MV-4-11 (cell line): ENCODE results near the gene KCNH3.
A peak's percentile ranks its signal among the peaks of the same experiment; 100 is the strongest.
"Not testable (repeated sequence)": the region's sequence is repeated elsewhere in the genome, so short reads cannot be mapped to it uniquely, and the experiment has no call there.

Source experiments
- DNase-seq: peaks from one replicate; lab custom pipeline; 2025; lab: John Stamatoyannopoulos, UW

Gene KCNH3

GRCh38 chr12:49538510-49539403, at the start of gene KCNH3:
TSS of gene KCNH3 (plus strand) at chr12:49539030. CDS start at chr12:49539417, 387 bp downstream.
- peak; percentile 50 for DNase-seq

GRCh38 chr12:49489154-49489553, 49.7 kb upstream of the KCNH3 start:
- DNase-seq: no peak

GRCh38 chr12:49489720-49490119, 49.1 kb upstream of the KCNH3 start:
- peak; percentile 16 for DNase-seq

- no peak for DNase-seq
These were observed 47.0 kb upstream of the KCNH3 start for GRCh38 chr12:49491823-49492222.

- DNase-seq: no peak
These were observed 44.9 kb upstream of the KCNH3 start for GRCh38 chr12:49493900-49494299.

GRCh38 chr12:49496417-49497360, 42.1 kb upstream of the KCNH3 start:
- no peak for DNase-seq

- DNase-seq: no peak
These were observed 36.9 kb upstream of the KCNH3 start for GRCh38 chr12:49501895-49502294.

GRCh38 chr12:49502590-49502989, 36.2 kb upstream of the KCNH3 start:
- no peak for DNase-seq

- DNase-seq: no peak
These were observed 35.1 kb upstream of the KCNH3 start for GRCh38 chr12:49503674-49504180.

GRCh38 chr12:49505672-49506071, 33.2 kb upstream of the KCNH3 start:
- no peak for DNase-seq

- DNase-seq: no peak
These were observed 31.7 kb upstream of the KCNH3 start for GRCh38 chr12:49507139-49507538.

GRCh38 chr12:49509681-49510080, 29.1 kb upstream of the KCNH3 start:
- DNase-seq: not testable (repeated sequence)

GRCh38 chr12:49511410-49511809, 27.4 kb upstream of the KCNH3 start:
- DNase-seq: no peak

- DNase-seq: no peak
These were observed 26.3 kb upstream of the KCNH3 start for GRCh38 chr12:49512546-49512945.

GRCh38 chr12:49515266-49515665, 23.6 kb upstream of the KCNH3 start:
- no peak for DNase-seq

- no peak for DNase-seq
These were observed 19.8 kb upstream of the KCNH3 start for GRCh38 chr12:49518914-49519573.

GRCh38 chr12:49519574-49519936, 19.3 kb upstream of the KCNH3 start:
- DNase-seq: no peak

GRCh38 chr12:49521389-49521788, 17.4 kb upstream of the KCNH3 start:
- no peak for DNase-seq

- DNase-seq: no peak
These were observed 14.0 kb upstream of the KCNH3 start for GRCh38 chr12:49524660-49525324.

- no peak for DNase-seq
These were observed 12.9 kb upstream of the KCNH3 start for GRCh38 chr12:49525942-49526341.

GRCh38 chr12:49527361-49528130, 11.3 kb upstream of the KCNH3 start:
- DNase-seq: no peak
